ENCODE data around the gene POU6F1. TPM values are rescaled to one million over a fixed set of nuclear protein-coding genes. Genes with fewer than 3 reads are reported as not detected.

Gene POU6F1
- polyA plus RNA-seq, 1 experiment = 4.7 TPM

DNA sequence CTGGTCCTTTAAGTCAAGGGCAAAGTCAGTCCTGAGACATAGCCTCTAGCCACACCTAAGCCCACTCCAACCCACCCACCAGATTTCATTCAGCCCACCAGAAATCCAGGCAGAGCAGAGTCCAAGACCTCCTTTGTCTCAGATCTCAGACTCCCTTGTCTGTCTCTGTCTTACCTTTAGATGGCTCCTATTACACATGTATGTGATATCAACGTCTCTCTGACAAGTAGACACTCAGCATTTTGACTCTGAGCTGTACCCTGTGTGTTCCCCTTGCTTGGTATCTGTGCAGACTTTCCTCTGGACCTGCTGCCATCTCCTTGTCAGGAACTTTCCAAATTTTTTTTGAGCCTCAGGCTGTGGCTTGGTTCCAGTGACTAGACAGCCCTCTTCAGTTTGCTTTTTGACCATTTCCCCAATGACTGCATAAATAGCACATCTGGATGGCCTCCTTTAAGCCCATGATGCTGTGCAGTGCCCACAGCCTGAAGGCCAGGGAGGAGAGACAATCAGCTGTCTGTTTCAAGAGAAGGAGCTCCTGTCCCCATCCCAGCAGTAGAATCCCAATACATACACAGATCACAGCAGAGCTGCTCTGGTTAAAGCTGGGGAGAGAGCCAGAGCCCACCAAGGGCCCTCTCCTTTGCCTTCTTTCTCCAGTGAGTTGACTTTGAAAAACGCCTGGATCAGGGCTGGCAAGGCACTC lies 7.0 kb downstream of the POU6F1 start:
- TF ChIP-seq CTCF (IDR thresholded peaks at IDR 0.05; ENCODE audit: insufficient read depth, low read depth, low read length) = no peak
- peaks cover 2% of the 10 kb centered on the region; the same call in 1 of the 2 replicates for H3K36me3 ChIP-seq (ENCODE audit: control insufficient read depth, insufficient read depth, low read length)
- H3K27me3 ChIP-seq (ENCODE audit: control insufficient read depth, insufficient read depth, low read length) = no peaks in the 10 kb centered on the region
- DNase-seq (ENCODE audit: low read depth) = no peak
- CTCF ChIA-PET = interaction anchor here (1.0 kb wide), 1 partner anchor 11 kb away, joined by 3 read pairs; no protein-coding TSS in a partner anchor
- H3K4me3 ChIP-seq (ENCODE audit: low read depth, low read length) = no peak overlapping the region
- POLR2A ChIA-PET = no interaction called here

GRCh38 chr12:51209259-51209658 lies 8.6 kb downstream of the POU6F1 start:
- Histone ChIP-seq H3K36me3 (ENCODE audit: control insufficient read depth, insufficient read depth, low read length) (peaks cover 1% of the 10 kb centered on the region; the same call in 1 of the 2 replicates), H3K4me3 (ENCODE audit: low read depth, low read length) (no peak overlapping the region), H3K27me3 (ENCODE audit: control insufficient read depth, insufficient read depth, low read length) (no peaks in the 10 kb centered on the region)
- POLR2A ChIA-PET = no interaction called here
- CTCF ChIA-PET = interaction anchor here (0.9 to 1.0 kb wide), 2 partner anchors 8 to 9 kb away, joined by 3 to 4 read pairs; partner anchors contain the start of gene POU6F1
- DNase-seq (ENCODE audit: low read depth) = no peak
- TF ChIP-seq CTCF (IDR thresholded peaks at IDR 0.05; ENCODE audit: insufficient read depth, low read depth, low read length) = no peak

DNA sequence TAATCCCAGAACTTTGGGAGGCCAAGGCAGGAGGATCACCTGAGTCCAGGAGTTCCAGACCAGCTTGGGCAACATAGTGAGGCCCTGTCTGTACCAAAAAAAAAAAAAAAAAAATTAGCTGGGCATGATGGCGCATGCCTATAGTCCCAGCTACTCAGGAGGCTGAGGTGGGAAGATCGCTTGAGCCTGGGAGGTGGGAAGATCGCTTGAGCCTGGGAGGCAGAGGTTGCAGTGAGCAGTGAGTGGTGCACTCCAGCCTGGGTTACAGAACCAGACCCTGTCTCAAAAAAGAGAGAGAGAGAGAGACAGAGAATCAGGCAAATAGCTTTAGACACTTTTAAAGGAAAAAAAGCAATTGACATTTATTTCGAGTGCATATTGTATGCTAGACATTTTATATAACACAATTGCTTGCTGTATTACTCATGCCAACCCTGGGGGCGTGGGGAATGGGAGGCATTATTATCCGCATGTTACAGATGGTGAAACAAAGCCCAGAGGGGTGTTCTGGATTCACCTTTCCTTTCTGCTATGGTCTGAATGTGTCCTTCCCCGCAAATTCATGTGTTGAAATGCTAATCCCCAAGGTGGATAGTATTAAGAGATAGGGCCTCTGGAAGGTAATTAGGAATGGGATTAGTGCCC lies 9.7 kb downstream of the POU6F1 start:
- TF ChIP-seq CTCF (IDR thresholded peaks at IDR 0.05; ENCODE audit: insufficient read depth, low read depth, low read length) = no peak
- Histone ChIP-seq H3K36me3 (ENCODE audit: control insufficient read depth, insufficient read depth, low read length) (no peaks in the 10 kb centered on the region), H3K27me3 (ENCODE audit: control insufficient read depth, insufficient read depth, low read length) (no peaks in the 10 kb centered on the region), H3K4me3 (ENCODE audit: low read depth, low read length) (no peak overlapping the region)
- CTCF ChIA-PET = interaction anchor here (0.9 to 1.1 kb wide), 3 partner anchors 9 to 10 kb away, joined by 3 to 5 read pairs (median 4); partner anchors contain the start of gene POU6F1
- DNase-seq (ENCODE audit: low read depth) = no peak
- POLR2A ChIA-PET = no interaction called here

DNA sequence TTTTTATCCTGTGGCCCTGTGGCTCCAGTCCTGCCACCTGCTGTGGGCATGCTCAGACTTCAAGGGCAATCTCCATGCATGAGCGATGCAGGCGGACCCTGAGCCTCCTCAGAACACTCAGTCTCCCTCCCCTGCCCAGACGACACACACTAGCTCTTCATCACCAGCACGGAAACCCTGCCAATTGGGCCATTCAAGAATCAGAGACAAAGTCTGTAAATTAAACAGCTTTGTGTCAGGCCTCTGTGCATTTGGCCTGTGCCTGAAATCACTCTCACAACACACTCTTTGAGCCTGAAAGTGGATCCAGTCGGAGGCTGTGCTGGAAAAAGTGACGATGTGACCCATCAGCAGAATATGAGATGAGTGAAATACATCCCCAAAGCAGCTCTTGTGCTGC lies 12.5 kb downstream of the POU6F1 start:
- H3K36me3 ChIP-seq (ENCODE audit: control insufficient read depth, insufficient read depth, low read length) = no peaks in the 10 kb centered on the region
- no peaks in the 10 kb centered on the region for H3K27me3 ChIP-seq (ENCODE audit: control insufficient read depth, insufficient read depth, low read length)
- no peak overlapping the region for H3K4me3 ChIP-seq (ENCODE audit: low read depth, low read length)
- DNase-seq (ENCODE audit: low read depth) = no peak
- no peak for TF ChIP-seq CTCF (IDR thresholded peaks at IDR 0.05; ENCODE audit: insufficient read depth, low read depth, low read length)
- POLR2A ChIA-PET = no interaction called here
- CTCF ChIA-PET = interaction anchor here (0.7 to 1.3 kb wide), 2 partner anchors 11 to 13 kb away, joined by 3 to 4 read pairs; partner anchors contain the start of gene POU6F1

DNA sequence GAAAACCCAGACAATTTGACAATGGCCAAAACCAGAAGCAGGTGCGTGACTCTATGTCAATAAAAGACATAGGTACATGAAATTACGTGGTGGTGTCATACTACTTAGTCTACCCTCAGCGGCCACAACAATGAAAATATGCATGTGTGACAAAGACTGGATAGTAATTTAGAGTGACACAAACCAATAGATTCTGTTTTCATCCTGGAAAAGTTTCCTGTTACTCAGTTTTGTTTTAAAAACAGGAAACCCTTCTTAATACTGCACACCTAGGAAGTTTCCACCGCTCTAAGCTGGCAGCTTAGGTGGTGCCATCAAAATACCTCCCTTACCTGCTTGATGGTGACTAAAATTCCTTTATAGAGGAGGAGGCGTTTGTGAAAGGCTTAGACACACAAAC lies 15.1 kb downstream of the POU6F1 start:
- CTCF ChIA-PET = interaction anchor here (1.0 kb wide), 1 partner anchor 16 kb away, joined by 3 read pairs; no protein-coding TSS in a partner anchor
- Histone ChIP-seq H3K36me3 (ENCODE audit: control insufficient read depth, insufficient read depth, low read length) (0 out of 2 replicates have a peak, but pooled peaks cover 2% of the 10 kb centered on the region), H3K27me3 (ENCODE audit: control insufficient read depth, insufficient read depth, low read length) (no peaks in the 10 kb centered on the region), H3K4me3 (ENCODE audit: low read depth, low read length) (no peak overlapping the region)
- no peak for TF ChIP-seq CTCF (IDR thresholded peaks at IDR 0.05; ENCODE audit: insufficient read depth, low read depth, low read length)
- no peak for DNase-seq (ENCODE audit: low read depth)
- POLR2A ChIA-PET = no interaction called here

All from BJ (cell line).